Right forelimb (tissue), 1 donor: Measurements from ENCODE around the gene NUDCD3.

Experiments used
- DNase-seq: peaks from one replicate; pipeline ENCODE4 v3.0.0-alpha.2; 2018

NUDCD3 gene

DNA sequence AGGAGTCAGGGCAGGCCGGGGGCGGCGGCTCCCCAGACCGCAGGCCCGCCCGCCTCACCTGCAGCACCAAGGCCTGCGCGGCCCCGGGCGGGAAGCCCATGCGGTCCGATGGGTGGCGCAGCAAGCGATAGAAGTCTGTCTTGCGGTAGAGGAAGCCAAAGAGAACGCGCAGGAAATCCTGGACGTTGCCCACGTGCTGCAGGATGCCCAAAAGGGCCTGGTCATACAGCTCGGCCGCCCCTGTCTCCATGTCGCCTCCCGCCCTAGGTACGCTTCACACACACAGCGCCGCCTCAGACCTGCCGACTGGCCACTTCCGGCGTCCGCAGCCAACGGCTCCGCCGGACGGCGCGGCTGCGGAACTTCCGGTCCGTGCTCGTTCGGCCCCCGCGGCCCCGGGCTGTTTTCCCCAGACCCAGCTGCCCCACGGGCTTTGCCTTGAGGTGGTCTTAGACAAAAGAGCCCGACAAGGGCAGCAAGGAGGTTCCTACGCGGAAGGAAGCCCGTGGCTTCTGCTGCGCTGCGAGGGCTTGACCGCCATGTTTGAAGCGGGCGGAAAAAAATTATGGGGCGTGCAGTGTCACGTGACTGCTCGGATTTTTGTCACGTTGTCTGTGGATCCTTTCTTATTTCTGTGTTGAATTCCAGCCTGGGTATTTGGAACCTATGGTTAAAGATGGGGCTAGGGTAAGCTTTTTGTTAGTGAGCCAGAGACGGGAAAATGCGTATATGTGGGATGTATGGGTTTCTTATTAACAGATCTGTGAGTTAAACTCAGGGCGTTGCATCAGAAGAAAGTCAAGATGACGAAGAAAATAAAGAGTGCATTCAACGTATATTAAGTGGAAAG is at the start of gene NUDCD3:
Gene NUDCD3, minus strand, starts transcription at position 308 of the 850 bp plus-strand sequence. Its CDS starts 58 bp downstream, at position 250.
- peak; percentile 89 for DNase-seq

DNA sequence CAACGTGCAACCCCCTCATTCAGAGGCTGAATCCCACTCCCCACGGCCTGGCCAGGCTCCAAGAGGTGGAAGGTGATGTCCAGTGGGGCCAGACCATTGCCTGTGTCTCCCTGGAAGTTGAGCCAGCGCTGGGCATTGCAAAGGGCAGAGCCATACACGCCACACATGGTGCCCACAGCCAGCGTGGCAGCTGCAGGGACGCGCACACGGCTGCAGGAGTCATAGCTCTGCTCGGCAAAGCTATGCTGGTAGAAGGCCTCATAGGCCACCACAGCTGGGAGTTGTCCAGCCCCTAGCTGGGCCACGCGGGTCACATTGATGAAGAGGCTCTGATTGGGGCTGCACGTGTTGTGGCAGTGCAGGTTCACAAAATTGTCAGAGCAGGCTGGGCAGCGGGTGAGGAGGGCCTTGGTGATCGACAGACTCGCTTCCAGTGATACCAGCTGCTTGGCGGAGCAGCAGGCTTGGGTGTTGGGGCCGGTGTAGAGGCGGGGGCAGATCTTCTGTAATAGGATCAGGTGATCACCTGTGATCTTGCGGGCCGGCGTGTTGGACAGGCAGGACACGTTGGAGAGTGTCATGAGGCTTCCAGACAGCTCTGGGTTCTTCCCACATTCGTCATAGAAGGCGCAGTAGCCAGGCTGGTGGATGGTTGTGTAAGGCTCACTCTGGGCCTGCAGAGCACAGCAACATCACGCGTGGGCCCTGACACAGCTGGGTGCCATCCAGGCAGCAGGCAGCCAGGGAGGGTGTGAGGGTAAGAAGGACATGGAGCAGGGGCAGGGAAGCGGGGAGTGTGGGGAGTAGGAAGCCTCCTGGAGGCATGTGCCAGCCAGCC is 49.4 kb upstream of the NUDCD3 start:
- DNase-seq, result no peak

DNA sequence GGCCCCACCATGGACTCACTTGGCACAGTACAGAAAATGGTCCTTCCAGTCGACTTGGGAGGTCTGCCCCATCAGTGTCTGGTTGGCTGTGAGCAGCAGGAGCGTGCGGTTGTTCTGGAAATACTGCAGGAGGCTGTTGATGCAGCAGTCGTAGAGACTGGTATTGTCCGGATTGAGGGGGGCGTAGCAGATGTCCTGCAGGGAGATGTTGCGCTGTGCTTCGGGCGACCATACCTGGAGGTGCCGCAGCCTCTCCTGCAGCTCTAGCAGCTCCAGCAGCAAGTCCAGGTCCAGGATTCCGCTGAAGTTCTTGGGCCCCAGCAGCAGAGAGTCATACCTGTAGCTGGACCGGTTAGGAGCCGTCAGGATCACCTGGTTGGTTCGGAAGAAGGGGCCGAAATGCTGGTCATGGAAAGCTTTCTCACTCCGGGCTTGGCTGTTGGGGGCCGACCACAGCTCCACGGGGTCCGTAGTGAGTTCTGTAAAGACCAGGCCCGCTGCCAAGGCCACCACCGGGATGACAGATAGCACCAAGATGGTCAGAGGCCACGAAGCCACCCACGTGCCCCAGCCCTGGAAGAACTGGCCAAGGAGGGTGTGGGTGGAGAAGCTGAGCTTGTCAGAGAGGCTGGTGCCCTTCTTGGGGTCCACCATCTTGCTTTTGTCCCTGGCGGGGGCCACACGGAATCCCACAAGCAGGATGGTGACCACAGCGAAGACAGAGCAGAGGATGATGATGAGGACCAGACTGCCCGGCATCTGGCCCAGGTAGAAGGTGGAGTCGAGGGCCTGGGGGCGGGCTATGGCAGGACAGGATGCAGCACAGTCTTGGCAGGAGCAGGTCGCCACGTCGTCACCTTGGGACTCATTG is 48.6 kb upstream of the NUDCD3 start:
- DNase-seq, result no peak

DNA sequence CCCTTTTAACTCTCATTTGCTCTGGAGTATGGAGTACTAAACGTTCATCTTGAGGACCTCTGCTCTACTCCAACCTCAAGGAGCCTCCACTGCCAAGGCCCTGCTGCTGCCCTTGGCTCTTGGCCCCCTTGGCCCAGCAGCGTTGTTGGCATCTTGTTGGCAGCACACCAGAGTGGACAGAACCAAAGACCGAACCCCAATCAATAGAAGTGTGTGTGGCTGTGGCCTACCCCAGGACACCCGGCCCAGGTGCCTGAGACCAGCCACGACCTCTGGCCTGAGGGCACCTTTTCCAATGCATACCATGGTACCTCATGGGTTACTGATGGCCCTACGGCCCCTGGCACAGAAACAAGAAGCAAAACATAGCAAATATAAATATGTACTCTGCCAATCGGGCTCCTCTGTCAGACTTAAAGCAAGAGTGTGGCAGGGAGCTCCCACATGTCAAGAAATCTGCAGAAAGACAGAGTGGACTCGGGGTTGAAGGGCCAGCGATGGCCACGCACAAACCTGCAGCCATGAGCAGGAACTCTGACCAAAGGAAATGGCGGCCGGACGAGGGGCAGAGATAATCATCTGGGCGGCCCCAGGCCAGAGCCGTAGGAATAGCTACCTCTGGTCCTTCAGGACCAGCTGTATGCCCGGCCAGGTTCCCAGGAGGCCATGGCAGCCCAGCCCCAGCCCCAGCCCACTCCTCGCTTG is 47.8 kb upstream of the NUDCD3 start:
- no peak for DNase-seq

DNA sequence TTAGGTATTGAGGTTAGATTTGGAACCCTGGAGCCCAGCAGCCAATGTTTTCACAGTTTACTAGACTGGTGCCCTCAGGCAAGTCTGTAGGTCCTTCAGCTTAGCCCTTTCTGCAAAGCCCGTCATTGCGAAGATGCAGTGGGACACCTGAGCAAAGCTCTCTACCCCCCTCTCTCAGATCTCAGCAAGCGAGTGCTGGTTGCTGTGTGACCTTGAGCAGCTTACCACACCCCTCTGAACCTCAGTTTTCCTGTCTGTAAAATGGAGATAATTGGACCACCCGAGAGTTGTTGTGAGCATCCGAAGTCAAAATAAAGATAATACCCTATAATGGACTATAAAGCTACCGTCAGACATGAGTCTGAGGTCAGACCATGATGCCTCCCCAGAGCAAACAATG is 47.0 kb upstream of the NUDCD3 start:
- DNase-seq, result no peak

DNA sequence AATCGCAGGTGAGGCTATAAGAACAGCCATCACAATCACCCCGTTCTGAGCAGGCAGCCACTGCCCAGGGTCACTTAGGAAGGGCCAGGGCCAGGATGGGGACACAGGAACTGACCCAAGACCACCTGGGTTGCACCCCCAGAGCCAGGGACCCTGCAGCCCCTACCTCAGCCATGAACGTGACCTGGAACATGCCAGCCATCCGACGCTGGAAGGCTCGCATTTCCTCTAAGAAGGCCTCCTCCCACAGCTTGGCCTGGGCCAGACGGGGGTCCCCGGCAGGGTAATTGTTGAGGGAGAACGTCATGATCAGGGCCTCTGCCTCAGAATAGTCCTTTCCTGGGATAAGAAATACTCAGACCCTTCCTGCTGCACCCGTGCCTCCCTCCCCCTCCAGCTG is 45.6 kb upstream of the NUDCD3 start:
- DNase-seq, result no peak

DNA sequence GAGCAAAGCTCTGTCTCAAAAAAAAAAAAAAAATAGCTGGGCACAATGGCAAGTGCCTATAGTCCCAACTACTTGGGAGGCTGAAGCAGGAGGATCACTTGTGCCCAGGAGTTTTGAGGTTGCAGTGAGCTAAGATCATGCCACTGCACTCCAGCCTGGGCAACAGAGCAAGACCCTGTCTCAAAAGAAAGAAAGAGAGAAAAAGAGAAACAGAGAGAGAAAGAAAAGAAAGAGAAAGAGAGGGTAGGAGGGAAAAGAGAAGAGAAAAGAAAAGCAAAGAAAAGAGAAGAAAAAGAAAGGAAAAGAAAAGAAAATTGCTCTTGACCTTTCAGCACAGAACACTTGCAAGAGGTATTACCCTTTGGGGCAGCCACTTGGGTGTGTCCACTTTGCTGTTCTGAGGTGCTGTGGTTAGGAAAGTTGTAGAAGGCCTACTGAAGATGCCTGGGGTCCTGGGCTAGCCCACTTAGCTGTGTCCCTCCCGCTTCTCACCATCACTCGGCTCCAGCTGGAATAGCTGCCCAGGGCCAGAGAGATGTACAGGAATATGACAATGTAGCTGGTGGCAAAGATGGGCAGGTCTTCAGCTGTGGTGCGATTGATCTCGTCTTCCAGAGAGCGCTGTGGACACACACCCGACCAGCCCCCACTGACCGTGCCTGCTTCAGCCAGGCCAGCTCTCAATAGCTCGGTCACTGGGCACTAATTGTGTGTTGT is 45.0 kb upstream of the NUDCD3 start:
- DNase-seq, result no peak

DNA sequence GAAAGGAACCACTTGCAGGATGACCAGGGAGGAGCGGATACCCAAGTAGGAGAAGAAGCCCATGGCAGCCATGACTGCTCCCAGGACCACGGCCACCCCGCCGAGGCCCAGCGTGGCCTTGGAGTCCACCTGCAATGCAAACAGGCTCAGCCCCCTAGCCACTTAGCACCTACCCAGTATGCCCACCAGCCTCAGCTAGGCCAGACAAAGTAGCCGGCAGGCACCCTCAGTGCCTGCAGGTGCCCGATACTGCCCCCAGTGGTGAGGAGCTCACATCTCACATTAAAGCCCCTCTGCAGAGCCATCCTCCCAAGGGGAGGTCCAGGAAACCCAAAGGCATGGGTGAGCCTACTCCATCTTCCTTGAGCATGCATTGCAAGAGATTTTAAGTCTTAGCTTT is 44.0 kb upstream of the NUDCD3 start:
- DNase-seq, result no peak

DNA sequence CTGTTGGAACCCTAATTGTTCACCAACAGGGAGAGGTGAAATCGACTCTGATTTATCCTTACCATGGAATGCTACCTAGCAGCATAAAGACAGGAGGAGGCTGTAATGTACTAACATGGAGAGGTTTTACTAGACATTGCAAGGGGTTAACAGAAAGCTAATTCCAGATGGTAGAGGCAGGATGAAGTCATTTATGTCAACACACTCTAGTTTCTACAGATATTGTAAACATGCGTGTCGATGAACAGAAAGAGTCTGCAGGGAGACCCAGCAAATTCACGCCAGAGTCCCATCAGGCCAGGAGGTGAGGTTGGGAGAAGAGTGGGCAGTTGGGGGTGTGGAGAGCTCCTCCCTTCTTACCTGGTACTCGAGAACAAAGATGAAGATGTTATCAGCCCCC is 43.6 kb upstream of the NUDCD3 start:
- no peak for DNase-seq

DNA sequence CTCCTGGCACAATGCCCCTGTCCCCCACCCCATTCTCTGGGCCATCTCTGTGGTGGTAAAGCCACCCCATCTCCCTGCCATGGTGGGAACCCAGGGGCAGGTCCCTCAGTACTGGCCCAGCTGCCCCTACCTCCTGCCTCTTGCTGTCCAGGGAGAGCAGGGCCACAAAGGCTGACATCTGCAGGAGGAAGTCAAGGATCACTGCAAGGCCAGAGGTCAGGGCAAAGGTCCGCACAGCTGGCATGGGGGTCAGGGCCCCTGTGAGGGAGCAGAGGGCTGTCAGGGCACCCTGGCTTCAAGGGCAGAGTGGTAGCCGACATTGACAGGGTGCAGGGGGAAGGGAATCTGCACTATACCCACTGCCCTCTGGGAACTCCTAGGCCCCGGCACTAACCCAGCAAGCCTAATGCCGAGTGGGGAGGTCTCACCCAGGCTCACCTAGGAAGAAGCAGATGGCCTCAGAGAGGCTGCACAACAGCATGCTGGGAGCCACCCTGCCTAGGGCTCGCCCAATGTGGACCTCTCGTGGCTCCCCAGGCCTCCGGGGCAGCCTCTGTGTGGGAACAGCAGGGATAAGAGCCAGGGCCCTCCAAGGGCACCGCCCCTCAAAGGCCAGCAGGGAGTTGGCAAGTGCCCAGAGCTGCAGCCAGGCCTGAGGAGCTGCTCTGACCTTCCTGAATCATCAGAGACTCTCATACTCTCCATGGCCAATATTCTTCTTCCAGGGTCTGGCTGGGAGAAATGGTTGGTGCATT is 43.0 kb upstream of the NUDCD3 start:
- DNase-seq, result no peak

DNA sequence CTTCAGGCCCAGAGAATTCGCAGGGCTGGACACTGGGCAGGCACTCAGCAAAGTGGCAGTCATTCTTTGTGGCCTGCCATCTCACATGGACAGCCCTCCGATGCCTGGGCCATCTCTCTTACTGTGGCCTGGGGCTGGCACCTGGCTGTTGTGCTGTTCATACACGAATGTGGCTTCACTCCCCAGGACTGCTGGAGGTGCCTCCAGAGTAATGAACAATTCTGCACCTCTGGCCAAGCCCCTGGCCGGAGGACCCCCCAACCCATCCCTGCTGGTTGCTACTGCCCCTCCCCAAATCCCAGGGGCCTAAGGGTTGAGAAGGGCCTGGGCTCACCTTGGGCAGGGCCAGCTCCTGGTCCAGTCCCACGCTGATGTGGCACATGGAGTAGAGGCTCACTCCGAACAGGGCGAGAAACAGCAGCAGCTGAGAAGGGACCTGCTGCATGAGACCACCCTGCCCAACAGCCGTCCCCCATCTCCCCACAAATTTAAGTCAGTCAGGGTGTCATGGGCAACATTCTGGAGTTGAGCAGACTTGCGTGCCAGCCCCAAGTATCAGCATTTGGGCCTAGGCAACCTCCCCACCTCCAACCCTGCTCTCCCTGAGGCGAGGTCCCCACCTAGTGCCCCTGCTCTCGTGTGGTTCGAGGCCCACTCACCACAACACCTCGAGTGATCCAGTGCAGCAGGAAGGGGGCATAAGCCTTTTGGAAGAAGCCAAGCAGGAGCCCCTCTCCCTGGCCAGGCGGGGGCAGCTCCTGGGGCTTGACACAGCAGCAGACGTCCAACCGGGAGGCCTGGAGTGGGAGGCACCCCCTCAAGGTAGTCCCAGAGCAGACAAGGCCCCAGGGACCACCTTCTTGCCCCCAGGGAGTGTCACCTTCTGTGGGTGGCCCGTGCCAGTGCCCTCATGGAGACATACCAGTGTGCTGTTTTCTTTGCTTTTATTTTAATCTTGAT is 41.2 kb upstream of the NUDCD3 start:
- no peak for DNase-seq

DNA sequence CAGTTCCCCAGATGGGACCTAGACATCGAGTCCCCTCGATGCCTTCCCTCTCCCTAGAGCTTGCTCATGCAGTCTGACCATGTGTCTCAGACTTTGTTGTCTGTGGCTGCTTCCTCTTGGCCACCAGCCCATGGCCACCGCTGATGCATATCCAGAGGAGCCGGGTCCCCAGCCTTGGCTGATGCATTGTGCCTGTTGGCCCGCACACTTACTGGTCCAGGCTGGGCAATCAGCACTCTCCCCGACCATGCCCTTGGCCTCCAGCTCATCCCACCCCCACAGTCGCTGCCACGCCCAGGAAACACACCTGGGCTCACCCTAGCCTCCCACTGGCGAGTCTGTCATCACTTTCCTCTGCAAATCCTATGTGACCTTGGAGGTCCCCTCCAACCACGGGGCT is 40.5 kb upstream of the NUDCD3 start:
- DNase-seq, result no peak

DNA sequence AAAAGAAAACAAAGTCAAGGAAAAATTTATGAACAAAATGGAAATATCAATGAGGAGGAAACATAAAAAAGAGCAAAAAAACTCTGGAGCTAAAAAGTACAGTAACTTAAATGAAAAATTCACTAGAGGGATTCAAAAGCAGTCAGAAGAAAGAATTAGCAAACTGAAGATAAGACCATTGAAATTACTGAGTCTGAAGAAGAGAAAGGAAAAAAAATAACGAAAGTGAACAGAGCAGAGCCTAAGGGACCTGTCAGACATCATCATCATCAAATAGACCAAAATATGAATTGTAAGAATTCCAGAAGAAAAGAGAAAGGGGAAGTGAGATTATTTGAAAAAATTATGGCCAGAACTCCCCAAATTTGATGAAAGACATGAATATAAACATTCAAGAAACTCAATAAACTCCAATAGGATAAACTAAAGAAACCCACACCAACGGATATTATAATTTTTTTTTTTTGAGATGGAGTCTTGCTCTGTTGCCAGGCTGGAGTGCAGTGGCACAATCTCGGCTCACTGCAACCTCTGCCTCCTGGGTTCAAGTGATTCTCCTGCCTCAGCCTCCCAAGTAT is 34.4 kb upstream of the NUDCD3 start:
- no peak for DNase-seq

DNA sequence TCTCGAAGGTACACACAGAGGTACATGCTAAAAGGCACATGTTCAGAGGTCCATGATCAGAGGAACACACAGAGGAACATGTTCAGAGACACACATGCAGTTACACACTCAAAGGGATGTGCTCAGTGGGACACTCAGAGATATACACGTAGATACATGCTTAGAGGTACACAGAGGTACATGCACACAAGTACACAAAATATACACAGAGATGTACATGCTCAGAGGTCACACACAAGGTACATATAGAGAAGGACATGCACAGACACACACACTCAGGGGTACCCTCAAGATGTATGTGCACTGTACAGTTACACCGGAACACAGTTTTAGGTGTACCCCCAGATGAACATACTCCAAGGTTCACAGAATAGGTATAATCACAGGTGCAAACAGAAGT is 31.9 kb upstream of the NUDCD3 start:
- no peak for DNase-seq

DNA sequence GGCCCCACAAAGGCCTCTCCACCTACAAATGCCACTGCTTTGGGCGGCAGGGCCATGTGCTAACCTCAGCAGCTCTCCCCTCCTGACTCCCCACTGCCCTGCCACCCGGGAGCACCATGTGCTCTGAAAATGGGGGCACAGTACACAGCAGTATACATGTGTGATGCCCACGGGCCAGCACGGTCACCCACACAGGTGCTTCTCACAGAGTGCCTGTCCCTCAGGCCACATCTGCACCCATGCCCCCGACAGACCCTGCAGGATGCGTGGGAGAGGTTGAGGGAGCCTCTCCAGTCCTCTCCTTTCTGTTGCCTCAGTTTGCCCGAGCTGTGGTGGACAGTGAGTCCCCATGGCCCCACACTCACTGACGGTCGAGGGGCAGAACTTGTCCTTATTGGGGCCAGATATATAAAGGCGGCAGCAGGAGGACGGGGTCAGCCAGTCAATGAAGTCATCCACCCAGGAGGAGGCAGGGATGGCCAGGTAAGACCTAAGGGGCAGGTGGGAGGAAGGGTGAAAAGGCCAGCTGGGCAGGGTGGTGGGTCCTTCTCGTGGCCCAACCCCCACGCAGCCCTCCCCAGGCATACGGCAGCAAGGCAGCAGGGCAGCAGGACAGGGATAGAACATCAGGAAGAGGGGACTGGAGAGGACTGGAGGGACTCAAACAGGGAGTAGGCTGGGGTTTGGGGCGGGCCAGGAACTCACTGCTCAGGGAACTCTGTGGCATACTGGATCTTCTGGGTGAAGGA is 31.1 kb upstream of the NUDCD3 start:
- DNase-seq, result no peak

DNA sequence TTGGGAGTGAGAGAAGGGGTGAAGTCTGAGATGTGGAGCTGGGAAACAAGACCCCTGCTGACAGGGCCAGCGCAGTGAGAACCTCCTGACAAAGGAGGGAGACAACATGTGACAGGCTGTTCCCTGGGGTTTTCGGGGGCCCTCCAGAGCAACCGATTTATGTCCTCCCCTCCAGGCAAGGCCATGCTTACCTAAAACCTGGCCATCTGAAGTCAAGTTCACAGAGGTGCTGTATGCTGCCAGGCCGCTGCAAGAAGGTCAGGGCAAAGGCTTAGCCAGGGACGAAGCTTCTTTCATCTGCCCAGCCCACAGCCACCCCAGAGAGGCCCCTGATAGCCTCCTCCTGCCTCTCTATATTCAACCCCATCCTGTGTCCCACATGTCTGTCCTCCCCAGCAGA is 30.1 kb upstream of the NUDCD3 start:
- DNase-seq, result no peak

DNA sequence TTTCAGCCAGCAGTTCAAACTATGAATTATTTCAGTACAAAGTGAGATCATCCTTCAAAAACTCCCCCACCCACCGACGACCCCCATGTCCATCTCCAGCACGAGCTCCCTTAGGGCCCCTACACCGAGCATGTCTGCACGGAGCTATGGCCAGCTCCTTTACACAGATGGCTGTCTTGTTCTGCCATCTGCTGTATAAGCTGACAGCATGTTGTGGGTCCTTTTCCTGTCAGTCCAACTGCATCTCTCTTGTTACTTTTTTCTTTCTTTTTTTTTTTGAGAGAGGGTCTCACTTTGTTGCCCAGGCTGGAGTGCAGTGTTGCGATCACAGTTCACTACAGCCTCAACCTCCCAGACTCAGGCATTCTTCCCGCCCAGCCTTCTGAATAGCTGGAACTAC is 29.1 kb upstream of the NUDCD3 start:
- no peak for DNase-seq

DNA sequence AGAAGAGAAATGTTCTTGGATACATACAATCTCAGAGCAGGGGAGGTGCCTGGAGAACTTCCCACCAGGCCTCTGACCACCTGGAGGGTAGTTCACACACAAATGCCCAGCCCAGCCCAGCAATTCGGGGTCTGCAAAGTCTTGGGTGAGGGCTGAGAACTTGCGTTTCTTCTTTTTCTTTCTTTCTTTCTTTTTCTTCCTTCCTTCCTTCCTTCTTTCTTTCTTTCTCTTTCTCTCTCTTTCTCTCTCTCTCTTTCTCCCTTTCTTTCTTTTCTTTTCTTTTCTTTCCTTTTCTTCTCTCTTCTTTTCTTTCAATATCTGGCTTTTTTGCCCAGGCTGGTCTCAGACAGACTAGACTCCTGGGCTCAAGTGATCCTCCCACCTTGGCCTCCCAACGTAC is 28.3 kb upstream of the NUDCD3 start:
- DNase-seq, result no peak

DNA sequence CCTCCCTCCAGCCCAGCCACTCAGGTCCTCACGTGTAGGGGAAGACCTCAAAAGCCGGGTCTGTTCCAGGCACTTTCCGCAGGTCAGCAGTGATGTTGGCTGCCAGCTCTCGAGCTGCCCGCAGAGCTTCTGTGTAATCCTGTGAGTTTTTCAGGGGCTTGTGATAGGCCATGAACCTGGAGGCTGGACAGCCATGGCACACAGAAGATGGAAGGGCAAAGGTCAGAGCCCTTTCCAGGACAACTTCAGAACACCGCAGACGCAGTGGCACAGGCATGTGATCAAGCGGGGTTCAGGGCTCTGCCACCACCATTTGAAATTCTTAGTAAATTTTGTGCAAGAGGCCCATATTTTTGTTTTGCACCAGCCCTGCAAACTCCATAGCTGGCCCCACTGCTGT is 26.7 kb upstream of the NUDCD3 start:
- DNase-seq, result no peak
